Chondrocyte (in vitro differentiated cells): ENCODE results near the gene CDCA8. TPM values are rescaled to one million over a fixed set of nuclear protein-coding genes. Genes with fewer than 3 reads are reported as not detected.
A peak's percentile ranks its signal among the peaks of the same experiment; 100 is the strongest.

Source experiments
- DNase-seq: peaks from one replicate; pipeline ENCODE4 v3.0.0; 2021; ENCODE audit warnings: mixed read lengths, low spot score
- H3K27ac Mint-ChIP-seq: one replicate; pipeline ENCODE4 v1.8.0; 2021; ENCODE audit warnings: mild to moderate bottlenecking, moderate library complexity, mixed read lengths; ENCODE audit not compliant: unreplicated experiment
- H3K27me3 Mint-ChIP-seq: 2 replicates; pipeline ENCODE4 v1.8.0; 2021; ENCODE audit warnings: low read depth, mixed read lengths
- H3K36me3 Mint-ChIP-seq: 2 replicates; pipeline ENCODE4 v1.8.0; 2021; ENCODE audit warnings: low read depth, mixed read lengths
- H3K4me1 Mint-ChIP-seq: 2 replicates; pipeline ENCODE4 v1.8.0; 2021; ENCODE audit warnings: low read depth, mild to moderate bottlenecking, mixed read lengths
- H3K4me3 Mint-ChIP-seq: one replicate; pipeline ENCODE4 v1.8.0; 2021; ENCODE audit warnings: mild to moderate bottlenecking, moderate library complexity, mixed read lengths; ENCODE audit not compliant: unreplicated experiment
- H3K9me3 Mint-ChIP-seq: 2 replicates; pipeline ENCODE4 v1.8.0; 2021; ENCODE audit warnings: low read depth, mixed read lengths
- total RNA-seq: library from RNA; stranded (reverse); gene quantifications from 3 replicates; pipeline ENCODE4 v1.2.1, GENCODE V29; 2021
- TF ChIP-seq, protein P1 (sequence below): fragments of 200-600 bp; sonication (generic); IDR thresholded peaks from 2 replicates; pipeline ENCODE4 v1.5.0; 2021; ENCODE audit warnings: antibody characterized with exemption, mild to moderate bottlenecking, moderate library complexity

CDCA8 gene
- total RNA-seq, 1 donor from 2014 or later: 6.0 TPM

DNA sequence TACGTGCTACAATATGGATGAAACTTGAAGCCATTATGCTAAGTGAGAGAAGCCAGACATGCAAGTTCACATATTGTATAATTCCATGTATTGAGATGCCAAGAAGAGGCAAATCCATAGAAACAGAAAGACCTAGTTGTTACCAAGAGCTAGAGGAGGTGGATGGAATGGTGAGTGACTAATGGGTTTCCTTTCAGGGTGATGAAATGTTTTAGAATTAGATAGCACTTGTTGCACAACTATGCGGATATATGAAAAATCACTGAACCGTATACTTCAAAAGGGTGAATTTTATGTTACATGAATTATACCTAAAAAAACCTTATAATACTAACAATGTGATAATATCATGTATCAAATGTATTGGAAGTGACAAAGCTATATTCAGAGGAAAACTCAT is 54.5 kb downstream of the CDCA8 start:
- TF ChIP-seq, protein P1, sequence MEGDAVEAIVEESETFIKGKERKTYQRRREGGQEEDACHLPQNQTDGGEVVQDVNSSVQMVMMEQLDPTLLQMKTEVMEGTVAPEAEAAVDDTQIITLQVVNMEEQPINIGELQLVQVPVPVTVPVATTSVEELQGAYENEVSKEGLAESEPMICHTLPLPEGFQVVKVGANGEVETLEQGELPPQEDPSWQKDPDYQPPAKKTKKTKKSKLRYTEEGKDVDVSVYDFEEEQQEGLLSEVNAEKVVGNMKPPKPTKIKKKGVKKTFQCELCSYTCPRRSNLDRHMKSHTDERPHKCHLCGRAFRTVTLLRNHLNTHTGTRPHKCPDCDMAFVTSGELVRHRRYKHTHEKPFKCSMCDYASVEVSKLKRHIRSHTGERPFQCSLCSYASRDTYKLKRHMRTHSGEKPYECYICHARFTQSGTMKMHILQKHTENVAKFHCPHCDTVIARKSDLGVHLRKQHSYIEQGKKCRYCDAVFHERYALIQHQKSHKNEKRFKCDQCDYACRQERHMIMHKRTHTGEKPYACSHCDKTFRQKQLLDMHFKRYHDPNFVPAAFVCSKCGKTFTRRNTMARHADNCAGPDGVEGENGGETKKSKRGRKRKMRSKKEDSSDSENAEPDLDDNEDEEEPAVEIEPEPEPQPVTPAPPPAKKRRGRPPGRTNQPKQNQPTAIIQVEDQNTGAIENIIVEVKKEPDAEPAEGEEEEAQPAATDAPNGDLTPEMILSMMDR: no peak
- peaks cover 38% of the 10 kb centered on the region for H3K27me3 Mint-ChIP-seq
- no peaks in the 10 kb centered on the region for H3K4me1 Mint-ChIP-seq
- DNase-seq: no peak
- peaks cover 1% of the 10 kb centered on the region for H3K36me3 Mint-ChIP-seq
- peaks cover 6% of the 10 kb centered on the region for H3K9me3 Mint-ChIP-seq
- no peak overlapping the region for H3K4me3 Mint-ChIP-seq
- H3K27ac Mint-ChIP-seq: no peak overlapping the region

- Mint-ChIP-seq H3K4me1 (no peaks in the 10 kb centered on the region), H3K9me3 (peaks cover 6% of the 10 kb centered on the region), H3K36me3 (peaks cover 1% of the 10 kb centered on the region), H3K27ac (no peak overlapping the region), H3K4me3 (no peak overlapping the region), H3K27me3 (peaks cover 43% of the 10 kb centered on the region)
- TF ChIP-seq, protein P1: no peak
- DNase-seq: no peak
These were observed 56.2 kb downstream of the CDCA8 start for GRCh38 chr1:37748565-37748964.

DNA sequence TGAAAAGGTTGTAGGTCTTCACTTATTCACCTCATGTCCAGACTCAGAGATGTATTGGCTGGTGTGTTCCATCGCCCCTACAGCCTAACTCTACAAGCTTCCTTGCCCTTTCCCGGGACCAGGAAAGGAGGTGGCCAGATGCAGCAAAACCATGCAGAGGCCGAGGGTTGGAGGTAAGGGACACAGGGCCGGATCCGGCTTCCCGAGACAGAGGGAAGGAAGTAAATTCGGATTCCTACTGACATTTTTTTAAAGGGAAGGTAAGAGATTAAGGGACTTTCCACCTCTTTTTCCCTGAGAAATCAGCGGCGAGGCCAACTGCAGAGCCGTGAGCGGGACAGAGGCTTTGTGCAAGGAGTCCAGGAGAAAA is 59.9 kb downstream of the CDCA8 start:
- H3K4me1 Mint-ChIP-seq: no peaks in the 10 kb centered on the region
- H3K9me3 Mint-ChIP-seq: peaks cover 3% of the 10 kb centered on the region
- H3K36me3 Mint-ChIP-seq: no peaks in the 10 kb centered on the region
- TF ChIP-seq, protein P1: no peak
- peak overlapping the region; percentile 50 for H3K4me3 Mint-ChIP-seq
- peaks cover 44% of the 10 kb centered on the region for H3K27me3 Mint-ChIP-seq
- DNase-seq: no peak
- no peak overlapping the region for H3K27ac Mint-ChIP-seq

GRCh38 chr1:37752583-37753471 is 60.5 kb downstream of the CDCA8 start:
- Mint-ChIP-seq H3K36me3 (no peaks in the 10 kb centered on the region), H3K4me3 (peak overlapping the region; percentile 56), H3K27me3 (peaks cover 42% of the 10 kb centered on the region), H3K9me3 (no peaks in the 10 kb centered on the region), H3K4me1 (no peaks in the 10 kb centered on the region), H3K27ac (no peak overlapping the region)
- TF ChIP-seq, protein P1: no peak
- no peak for DNase-seq

GRCh38 chr1:37753473-37754321 is 61.4 kb downstream of the CDCA8 start:
- Mint-ChIP-seq H3K4me3 (peak overlapping the region; percentile 56), H3K9me3 (no peaks in the 10 kb centered on the region), H3K27ac (no peak overlapping the region), H3K36me3 (no peaks in the 10 kb centered on the region), H3K4me1 (no peaks in the 10 kb centered on the region), H3K27me3 (peaks cover 39% of the 10 kb centered on the region)
- TF ChIP-seq, protein P1: no peak
- DNase-seq: no peak
